Common myeloid progenitor, CD34-positive (primary cell): ENCODE measurements around the gene USH2A.

Experiments
- CTCF ChIA-PET: fragments of 350-600 bp; sonication (Branson Sonifier 250); formaldehyde crosslinking; loops from one replicate; lab custom pipeline; 2021; ENCODE audit warnings: antibody characterized with exemption; lab: Charles Lee
- POLR2A ChIA-PET: fragments of 350-600 bp; sonication (Branson Sonifier 250); formaldehyde crosslinking; loops from one replicate; lab custom pipeline; 2021; ENCODE audit warnings: antibody characterized with exemption; lab: Charles Lee
- DNase-seq, 3 donors: peaks; one replicate each; pipeline versions ENCODE4 v3.0.0 to v3.0.0-alpha.2; 2013
- H3K27ac ChIP-seq, 2 experiments: 1 replicate in 1 of 2; 2 replicates in 1 of 2; pipeline ENCODE4 v1.7.0; 2013; ENCODE audit warnings: inconsistent platforms in 2 of 2, low read length in 2 of 2, mild to moderate bottlenecking in 2 of 2, low read depth in 1 of 2, moderate library complexity in 1 of 2; ENCODE audit not compliant: severe bottlenecking in 2 of 2, insufficient read depth in 1 of 2, poor library complexity in 1 of 2
- H3K27me3 ChIP-seq, 5 experiments: replicated peaks in 2 of 5; 1 replicate in 3 of 5; 2 replicates in 2 of 5; pipeline versions ENCODE4 v1.6.1 to v1.7.0; 2013; ENCODE audit warnings: low read length in 4 of 5, mild to moderate bottlenecking in 2 of 5, moderate library complexity in 2 of 5, inconsistent platforms in 1 of 5; ENCODE audit not compliant: insufficient read depth in 5 of 5, control insufficient read depth in 4 of 5
- H3K36me3 ChIP-seq, 4 experiments: 1 replicate in 2 of 4; 2 replicates in 2 of 4; pipeline versions ENCODE4 v1.6.1 to v1.7.0; 2013; ENCODE audit warnings: low read length in 3 of 4, control low read depth in 1 of 4, mild to moderate bottlenecking in 1 of 4; ENCODE audit not compliant: control insufficient read depth in 4 of 4, insufficient read depth in 4 of 4
- H3K4me1 ChIP-seq, 4 experiments: 1 replicate in 3 of 4; 2 replicates in 1 of 4; pipeline versions ENCODE4 v1.6.1 to v1.7.1; 2013; ENCODE audit warnings: low read length in 3 of 4, mild to moderate bottlenecking in 3 of 4, control low read depth in 1 of 4, inconsistent platforms in 1 of 4, moderate library complexity in 1 of 4; ENCODE audit not compliant: control insufficient read depth in 4 of 4, insufficient read depth in 4 of 4; ENCODE audit errors: control extremely low read depth in 1 of 4
- H3K4me3 ChIP-seq, 7 experiments: 1 replicate in 4 of 7; 2 replicates in 3 of 7; pipeline versions ENCODE4 v1.5.1 to v1.7.0; 2013; ENCODE audit warnings: mild to moderate bottlenecking in 7 of 7, low read length in 6 of 7, moderate library complexity in 6 of 7, inconsistent platforms in 2 of 7, low read depth in 2 of 7, control low read depth in 1 of 7; ENCODE audit not compliant: insufficient read depth in 4 of 7, control insufficient read depth in 1 of 7; ENCODE audit errors: extremely low read depth in 1 of 7
- H3K9me3 ChIP-seq, 5 experiments: 1 replicate in 4 of 5; 2 replicates in 1 of 5; pipeline versions ENCODE4 v1.6.1 to v1.7.1; 2013; ENCODE audit warnings: low read length in 4 of 5, mild to moderate bottlenecking in 2 of 5, inconsistent platforms in 1 of 5, low read depth in 1 of 5, moderate library complexity in 1 of 5; ENCODE audit not compliant: control insufficient read depth in 4 of 5, insufficient read depth in 2 of 5; ENCODE audit errors: control extremely low read depth in 1 of 5
- WGBS: methylation state at CpG from one replicate; pipeline ENCODE4 v1.1.5; 2013; ENCODE audit not compliant: insufficient coverage; 5-methylcytosine and 5-hydroxymethylcytosine counted together

The USH2A gene

DNA sequence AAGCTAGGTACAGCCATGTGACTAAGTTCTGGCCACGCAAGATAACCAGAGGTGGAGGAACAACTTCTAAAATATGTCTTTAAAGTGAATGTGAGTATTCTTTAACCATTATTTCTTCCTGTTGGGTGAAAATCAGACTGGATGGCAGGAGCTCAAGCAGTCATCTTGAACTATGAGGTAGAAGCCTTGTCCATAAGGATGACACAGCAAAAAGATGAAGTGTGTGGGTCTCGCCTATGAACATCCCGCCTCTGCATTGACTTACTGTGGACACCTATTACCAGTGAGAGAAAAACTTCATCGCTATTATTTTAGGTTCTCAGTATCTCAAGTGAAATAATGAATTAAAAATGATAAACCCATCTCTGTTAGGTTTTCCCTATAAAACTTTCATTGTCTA is 365.3 kb downstream of the USH2A start:
- WGBS, result 100% methylated on average over 2 of the region's 4 CpGs
- no peak for DNase-seq
- H3K36me3 ChIP-seq, result no peaks in the 10 kb centered on the region
- H3K27me3 ChIP-seq, result no peaks in the 10 kb centered on the region
- CTCF ChIA-PET, result no interaction called here
- no peaks in the 10 kb centered on the region for H3K9me3 ChIP-seq
- no peak overlapping the region for H3K4me3 ChIP-seq
- no peaks in the 10 kb centered on the region for H3K4me1 ChIP-seq
- POLR2A ChIA-PET, result no interaction called here
- H3K27ac ChIP-seq, result no peak overlapping the region

DNA sequence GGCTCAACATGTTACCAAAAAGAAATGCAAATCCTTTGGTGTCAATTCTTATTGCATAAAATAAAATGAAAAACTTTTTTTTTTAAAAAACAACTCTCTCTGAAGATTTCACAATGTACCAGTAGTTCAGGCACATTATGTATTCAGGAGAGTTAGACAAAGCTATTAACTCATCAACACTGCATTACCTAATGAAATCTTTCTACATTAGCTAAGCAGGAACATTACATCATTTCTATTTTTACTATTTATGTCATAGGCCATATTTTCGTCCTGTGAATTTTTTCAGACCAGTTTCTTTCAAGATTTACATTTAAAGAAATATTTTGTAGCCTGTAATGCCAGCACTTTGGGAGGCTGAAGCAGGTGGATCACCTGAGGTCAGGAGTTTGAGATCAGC is 366.2 kb downstream of the USH2A start:
- DNase-seq, result no peak
- Histone ChIP-seq H3K4me1 (no peaks in the 10 kb centered on the region), H3K9me3 (no peaks in the 10 kb centered on the region), H3K27ac (no peak overlapping the region), H3K36me3 (no peaks in the 10 kb centered on the region), H3K4me3 (no peak overlapping the region), H3K27me3 (no peaks in the 10 kb centered on the region)
- no CpG with 5 or more reads among the region's 1 CpG for WGBS
- CTCF ChIA-PET, result no interaction called here
- POLR2A ChIA-PET, result no interaction called here

DNA sequence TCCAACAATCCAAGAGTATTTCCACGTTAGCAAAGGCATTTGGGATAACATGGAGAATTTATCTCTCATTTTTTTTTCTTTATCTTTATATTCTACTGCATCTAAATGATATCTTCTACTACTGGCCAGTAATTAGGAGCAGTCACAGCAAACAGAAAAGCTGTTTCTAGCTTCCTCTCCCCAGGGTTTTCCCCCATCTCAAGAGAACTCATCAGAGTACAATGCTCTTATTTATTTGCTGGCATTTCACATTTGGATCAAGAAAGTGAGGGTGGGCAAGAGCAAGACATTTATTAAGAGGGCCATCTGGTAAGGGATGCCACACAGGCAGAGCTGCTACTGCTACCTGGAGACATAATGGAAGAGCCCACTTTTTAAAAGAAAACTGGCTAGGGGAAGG is 368.2 kb downstream of the USH2A start:
- no peaks in the 10 kb centered on the region for H3K36me3 ChIP-seq
- no peaks in the 10 kb centered on the region for H3K4me1 ChIP-seq
- H3K27me3 ChIP-seq, result no peaks in the 10 kb centered on the region
- no CpG with 5 or more reads among the region's 1 CpG for whole genome bisulfite sequencing
- H3K9me3 ChIP-seq, result no peaks in the 10 kb centered on the region
- POLR2A ChIA-PET, result no interaction called here
- no peak overlapping the region for H3K4me3 ChIP-seq
- CTCF ChIA-PET, result no interaction called here
- DNase-seq, result no peak
- H3K27ac ChIP-seq, result no peak overlapping the region

- Histone ChIP-seq H3K9me3 (no peaks in the 10 kb centered on the region), H3K4me3 (no peak overlapping the region), H3K27me3 (no peaks in the 10 kb centered on the region), H3K27ac (no peak overlapping the region), H3K36me3 (no peaks in the 10 kb centered on the region), H3K4me1 (no peaks in the 10 kb centered on the region)
- POLR2A ChIA-PET, result no interaction called here
- CTCF ChIA-PET, result no interaction called here
- DNase-seq, result no peak
- 96% methylated on average over 5 of the region's 7 CpGs for WGBS
Observed at GRCh38 chr1:216054600-216054999, 368.6 kb downstream of the USH2A start.

DNA sequence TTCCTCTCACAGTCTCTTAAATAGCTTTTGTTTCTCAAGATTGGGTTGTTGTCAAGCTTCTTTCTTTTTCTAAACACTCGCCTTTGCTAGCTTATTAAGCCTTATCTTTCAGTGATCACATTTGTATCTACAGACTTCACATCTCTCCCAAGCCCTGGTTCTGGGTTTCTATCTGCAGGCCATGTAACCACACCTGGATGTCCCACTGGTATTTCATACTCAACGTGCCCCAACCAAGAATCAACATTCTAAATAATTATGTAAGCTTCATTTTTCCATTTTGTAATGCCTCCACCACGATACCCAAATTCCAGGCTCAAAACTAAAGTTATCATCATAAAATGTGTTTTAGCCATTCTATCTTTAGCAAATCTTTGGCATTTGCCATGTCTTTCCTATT is 372.2 kb downstream of the USH2A start:
- CTCF ChIA-PET, result no interaction called here
- 87% methylated on average over 3 of the region's 3 CpGs for WGBS
- POLR2A ChIA-PET, result no interaction called here
- H3K4me3 ChIP-seq, result no peak overlapping the region
- no peaks in the 10 kb centered on the region for H3K4me1 ChIP-seq
- H3K36me3 ChIP-seq, result no peaks in the 10 kb centered on the region
- no peak overlapping the region for H3K27ac ChIP-seq
- H3K9me3 ChIP-seq, result no peaks in the 10 kb centered on the region
- H3K27me3 ChIP-seq, result no peaks in the 10 kb centered on the region
- DNase-seq, result no peak

DNA sequence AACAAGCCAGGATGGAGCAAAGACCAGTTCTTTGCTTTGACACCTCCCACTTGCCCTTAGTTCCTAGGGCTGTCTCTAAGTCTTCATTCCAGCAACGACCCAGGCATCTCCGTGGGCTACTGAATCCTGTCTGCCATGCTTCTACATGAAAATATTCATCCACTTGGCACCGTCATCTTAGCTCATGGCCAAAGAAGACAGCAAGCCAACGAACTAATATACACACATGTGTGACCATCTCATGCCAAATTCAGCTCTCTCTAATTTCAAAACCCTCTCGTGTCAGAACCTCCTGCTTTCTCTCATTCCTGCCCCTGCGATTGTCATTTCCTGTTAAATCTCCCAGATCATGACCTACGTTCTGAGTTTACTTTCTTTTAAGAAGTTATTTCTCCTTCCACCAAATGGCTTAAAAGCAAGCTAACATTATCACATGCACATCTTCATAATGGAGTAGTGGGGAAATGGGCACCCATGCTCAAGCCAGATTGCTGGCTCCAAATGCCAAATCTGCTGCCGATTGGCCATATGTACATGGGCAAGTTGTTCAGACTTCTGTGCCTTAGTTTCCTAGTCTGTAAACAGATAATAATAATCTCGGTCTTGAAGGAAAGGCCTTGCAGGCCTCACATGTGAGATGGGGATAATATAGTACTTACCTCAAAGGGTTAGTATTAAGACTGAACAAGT is 373.4 kb downstream of the USH2A start:
- H3K27ac ChIP-seq, result no peak overlapping the region
- H3K36me3 ChIP-seq, result no peaks in the 10 kb centered on the region
- ChIA-PET CTCF (no interaction called here), POLR2A (no interaction called here)
- no peaks in the 10 kb centered on the region for H3K27me3 ChIP-seq
- DNase-seq, result no peak
- 81% methylated on average over 7 of the region's 9 CpGs for WGBS
- no peaks in the 10 kb centered on the region for H3K9me3 ChIP-seq
- H3K4me1 ChIP-seq, result no peaks in the 10 kb centered on the region
- no peak overlapping the region for H3K4me3 ChIP-seq

DNA sequence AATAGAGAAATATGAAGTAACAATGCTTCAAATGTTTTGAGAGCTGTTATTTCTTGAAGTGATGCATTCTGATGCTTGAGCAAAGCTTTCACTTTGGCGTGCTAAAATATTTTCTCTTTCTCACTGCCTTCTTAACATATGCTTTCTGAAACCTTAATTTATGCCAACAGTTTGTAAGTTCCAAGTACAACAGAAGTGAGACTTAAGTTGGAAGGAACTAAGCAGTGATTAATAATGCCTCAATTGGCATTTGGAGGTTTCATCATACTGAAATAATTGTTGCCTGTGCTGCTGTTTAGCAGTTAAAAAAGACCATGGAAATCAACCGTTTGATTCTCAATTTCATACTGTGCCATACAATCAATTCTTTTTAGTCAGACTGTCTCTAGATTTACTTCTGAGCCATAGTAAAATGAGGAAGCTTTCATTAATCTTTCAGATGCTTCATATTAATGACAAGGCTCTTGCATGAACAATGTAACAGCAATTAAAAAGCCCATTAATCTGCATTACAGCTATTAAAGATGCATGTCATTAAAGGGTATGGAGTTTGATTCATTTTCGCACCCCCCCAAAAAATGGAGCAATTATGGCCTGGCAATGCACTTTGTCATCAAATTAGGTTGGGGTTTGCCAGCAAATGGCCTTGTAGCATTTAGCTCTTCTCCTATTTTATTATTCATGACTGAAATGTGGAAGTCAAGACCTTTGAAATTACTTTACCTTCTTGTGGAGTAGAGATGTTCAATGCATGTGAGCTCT is 375.3 kb downstream of the USH2A start:
- no peak overlapping the region for H3K4me3 ChIP-seq
- no peaks in the 10 kb centered on the region for H3K36me3 ChIP-seq
- ChIA-PET POLR2A (no interaction called here), CTCF (no interaction called here)
- H3K27ac ChIP-seq, result no peak overlapping the region
- H3K4me1 ChIP-seq, result no peaks in the 10 kb centered on the region
- DNase-seq, result no peak
- no peaks in the 10 kb centered on the region for H3K27me3 ChIP-seq
- no peaks in the 10 kb centered on the region for H3K9me3 ChIP-seq
- WGBS, result no CpG with 5 or more reads among the region's 3 CpGs
